Vagina (tissue), 2 donors: ENCODE results near the gene PCDHGA4. TPM values are rescaled to one million over a fixed set of nuclear protein-coding genes. Genes with fewer than 3 reads are reported as not detected.
A peak's percentile ranks its signal among the peaks of the same experiment; 100 is the strongest.

Source experiments
- DNase-seq, 2 donors: peaks; one replicate each; pipeline ENCODE4 v3.0.0-alpha.2; 2017; ENCODE audit errors: extremely low spot score in 2 of 2
- H3K27ac ChIP-seq: fragments of 200-600 bp; sonication (generic); one replicate; pipeline ENCODE4 v1.5.1; 2019
- H3K27me3 ChIP-seq: fragments of 200-600 bp; sonication (generic); one replicate; pipeline ENCODE4 v1.5.1; 2019
- H3K36me3 ChIP-seq, 2 donors: fragments of 200-600 bp; sonication (generic); one replicate each; pipeline ENCODE4 v1.5.1; 2017 to 2019
- H3K4me1 ChIP-seq: fragments of 200-600 bp; sonication (generic); one replicate; pipeline ENCODE4 v1.5.1; 2019
- H3K4me3 ChIP-seq, 2 donors: fragments of 200-600 bp; sonication (generic); 1 replicate in 1 of 2; 2 replicates in 1 of 2; pipeline ENCODE4 v1.5.1; 2016 to 2019
- H3K9me3 ChIP-seq: fragments of 200-600 bp; sonication (generic); one replicate; pipeline ENCODE4 v1.5.1; 2019
- POLR2A ChIP-seq, 2 donors: fragments of 450-650 bp; IDR thresholded peaks; one replicate each; pipeline ENCODE4 v1.6.1; 2017; ENCODE audit warnings: antibody characterized with exemption in 2 of 2, mild to moderate bottlenecking in 2 of 2, moderate library complexity in 2 of 2
- POLR2AphosphoS5 ChIP-seq, 2 donors: sonication (generic); formaldehyde crosslinking; IDR thresholded peaks; one replicate each; pipeline ENCODE4 v1.9.0; 2017; ENCODE audit warnings: antibody characterized with exemption in 2 of 2, mild to moderate bottlenecking in 2 of 2, low read depth in 1 of 2; ENCODE audit not compliant: insufficient read depth in 1 of 2
- intact Hi-C: fragments of 100-400 bp; cut with DNase I; formaldehyde crosslinking; loops from one replicate; pipeline ENCODE4 v1.15.1; 2023
- total RNA-seq: library from RNA; depleted of rRNA; stranded (reverse); fragments of >200 nt; gene quantifications from one replicate; pipeline ENCODE4 v1.2.3, GENCODE V29; 2016
- TF ChIP-seq, protein P1 (sequence below), 3 experiments: fragments of 450-650 bp in 2 of 3; fragments of 200-600 bp in 1 of 3; sonication (generic) in 1 of 3; IDR thresholded peaks; one replicate each; pipeline ENCODE4 v1.5.1; 2017 to 2019; ENCODE audit warnings: antibody characterized with exemption in 3 of 3, mild to moderate bottlenecking in 2 of 3, moderate library complexity in 2 of 3

The PCDHGA4 gene
- total RNA-seq, 1 donor from 2014 or later: 3.9 TPM

DNA sequence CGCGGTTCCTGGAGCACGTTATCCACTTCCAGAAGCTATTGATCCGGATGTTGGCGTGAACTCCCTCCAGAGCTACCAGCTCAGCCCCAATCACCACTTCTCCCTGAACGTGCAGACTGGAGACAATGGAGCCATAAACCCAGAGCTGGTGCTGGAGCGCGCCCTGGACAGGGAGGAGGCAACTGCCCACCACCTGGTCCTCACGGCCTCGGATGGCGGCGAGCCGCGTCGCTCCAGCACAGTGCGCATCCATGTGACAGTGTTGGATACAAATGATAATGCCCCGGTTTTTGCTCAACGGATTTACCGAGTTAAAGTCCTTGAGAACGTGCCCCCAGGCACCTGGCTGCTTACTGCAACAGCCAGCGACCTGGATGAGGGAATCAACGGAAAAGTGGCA lies 48.6 kb downstream of the PCDHGA4 start:
- Histone ChIP-seq H3K4me3 (peak overlapping the region in 1 of 2 donors; percentile 14), H3K27me3 (no peaks in the 10 kb centered on the region), H3K9me3 (peaks cover 82% of the 10 kb centered on the region), H3K36me3 (peaks cover 0 to 20% of the 10 kb centered on the region in 2 donors), H3K27ac (no peak overlapping the region), H3K4me1 (no peaks in the 10 kb centered on the region)
- intact Hi-C loops: no loop called here
- DNase-seq: no peak
- TF ChIP-seq, protein P1, sequence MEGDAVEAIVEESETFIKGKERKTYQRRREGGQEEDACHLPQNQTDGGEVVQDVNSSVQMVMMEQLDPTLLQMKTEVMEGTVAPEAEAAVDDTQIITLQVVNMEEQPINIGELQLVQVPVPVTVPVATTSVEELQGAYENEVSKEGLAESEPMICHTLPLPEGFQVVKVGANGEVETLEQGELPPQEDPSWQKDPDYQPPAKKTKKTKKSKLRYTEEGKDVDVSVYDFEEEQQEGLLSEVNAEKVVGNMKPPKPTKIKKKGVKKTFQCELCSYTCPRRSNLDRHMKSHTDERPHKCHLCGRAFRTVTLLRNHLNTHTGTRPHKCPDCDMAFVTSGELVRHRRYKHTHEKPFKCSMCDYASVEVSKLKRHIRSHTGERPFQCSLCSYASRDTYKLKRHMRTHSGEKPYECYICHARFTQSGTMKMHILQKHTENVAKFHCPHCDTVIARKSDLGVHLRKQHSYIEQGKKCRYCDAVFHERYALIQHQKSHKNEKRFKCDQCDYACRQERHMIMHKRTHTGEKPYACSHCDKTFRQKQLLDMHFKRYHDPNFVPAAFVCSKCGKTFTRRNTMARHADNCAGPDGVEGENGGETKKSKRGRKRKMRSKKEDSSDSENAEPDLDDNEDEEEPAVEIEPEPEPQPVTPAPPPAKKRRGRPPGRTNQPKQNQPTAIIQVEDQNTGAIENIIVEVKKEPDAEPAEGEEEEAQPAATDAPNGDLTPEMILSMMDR (IDR thresholded peaks at IDR 0.05): no peak
- TF ChIP-seq POLR2A (IDR thresholded peaks at IDR 0.05) (no peak), POLR2AphosphoS5 (IDR thresholded peaks at IDR 0.05; ENCODE audit: insufficient read depth in 1 of 2, low read depth in 1 of 2) (no peak)

Other genes with a start within 250 kb of the PCDHGA4 start
- gene PCDHB4, start 233.2 kb upstream of the PCDHGA4 start, total RNA-seq: 8.3 TPM
- 2.9 TPM for gene PCDHB5, start 219.8 kb upstream of the PCDHGA4 start, total RNA-seq
- gene PCDHB6, start 205.0 kb upstream of the PCDHGA4 start, total RNA-seq: not detected
- gene PCDHB7, start 182.4 kb upstream of the PCDHGA4 start, total RNA-seq: 0.98 TPM
- gene PCDHB8, start 177.2 kb upstream of the PCDHGA4 start, total RNA-seq: 0.25 TPM
- gene PCDHB16, start 172.6 kb upstream of the PCDHGA4 start, total RNA-seq: 12.3 TPM
- 3.7 TPM for gene PCDHB9, start 167.9 kb upstream of the PCDHGA4 start, total RNA-seq
- gene PCDHB10, start 162.7 kb upstream of the PCDHGA4 start, total RNA-seq: 3.2 TPM
- 2.2 TPM for gene PCDHB11, start 155.4 kb upstream of the PCDHGA4 start, total RNA-seq
- gene PCDHB12, start 146.3 kb upstream of the PCDHGA4 start, total RNA-seq: 2.5 TPM
- 3.7 TPM for gene PCDHB13, start 141.1 kb upstream of the PCDHGA4 start, total RNA-seq
- 4.2 TPM for gene PCDHB14, start 131.7 kb upstream of the PCDHGA4 start, total RNA-seq
- 3.2 TPM for gene PCDHB15, start 109.6 kb upstream of the PCDHGA4 start, total RNA-seq
- not detected for gene SLC25A2, start 51.0 kb upstream of the PCDHGA4 start, total RNA-seq
- gene TAF7, start 34.2 kb upstream of the PCDHGA4 start, total RNA-seq: 53.8 TPM
- gene PCDHGA1, start 24.5 kb upstream of the PCDHGA4 start, total RNA-seq: not detected
- gene PCDHGA2, start 16.3 kb upstream of the PCDHGA4 start, total RNA-seq: 6.1 TPM
- 3.4 TPM for gene PCDHGA3, start 11.2 kb upstream of the PCDHGA4 start, total RNA-seq
- 3.9 TPM for gene PCDHGB1, start 4.9 kb upstream of the PCDHGA4 start, total RNA-seq
- gene PCDHGB2, start 5.0 kb downstream of the PCDHGA4 start, total RNA-seq: 8.3 TPM
- gene PCDHGA5, start 9.1 kb downstream of the PCDHGA4 start, total RNA-seq: 8.6 TPM
- gene PCDHGB3, start 15.2 kb downstream of the PCDHGA4 start, total RNA-seq: 5.4 TPM
- 6.4 TPM for gene PCDHGA6, start 18.9 kb downstream of the PCDHGA4 start, total RNA-seq
- 5.2 TPM for gene PCDHGA7, start 27.7 kb downstream of the PCDHGA4 start, total RNA-seq
- 10.3 TPM for gene PCDHGB4, start 32.7 kb downstream of the PCDHGA4 start, total RNA-seq
- gene PCDHGA8, start 37.6 kb downstream of the PCDHGA4 start, total RNA-seq: 6.4 TPM
- 15.0 TPM for gene PCDHGB5, start 42.9 kb downstream of the PCDHGA4 start, total RNA-seq
- gene PCDHGA9, start 47.8 kb downstream of the PCDHGA4 start, total RNA-seq: 8.8 TPM
- 12.5 TPM for gene PCDHGB6, start 53.0 kb downstream of the PCDHGA4 start, total RNA-seq
- 10.6 TPM for gene PCDHGA10, start 58.0 kb downstream of the PCDHGA4 start, total RNA-seq
- gene PCDHGB7, start 62.7 kb downstream of the PCDHGA4 start, total RNA-seq: 14.2 TPM
- 6.6 TPM for gene PCDHGA11, start 66.0 kb downstream of the PCDHGA4 start, total RNA-seq
- 10.6 TPM for gene PCDHGA12, start 75.5 kb downstream of the PCDHGA4 start, total RNA-seq
- 78.3 TPM for gene PCDHGC3, start 120.9 kb downstream of the PCDHGA4 start, total RNA-seq
- gene PCDHGC4, start 130.0 kb downstream of the PCDHGA4 start, total RNA-seq: 4.9 TPM
- gene PCDHGC5, start 134.1 kb downstream of the PCDHGA4 start, total RNA-seq: 3.4 TPM